Neural cell (in vitro differentiated cells): ENCODE measurements around the gene EIF2B4. TPM values are rescaled to one million over a fixed set of nuclear protein-coding genes. Genes with fewer than 3 reads are reported as not detected.

ENCODE experiments used
- H2AFZ ChIP-seq: fragments of 200-600, 300-800 bp; sonication (generic), shearing (Covaris generic); 2 replicates; pipeline ENCODE4 v1.6.0; 2014; ENCODE audit warnings: low read depth, mild to moderate bottlenecking, antibody characterized with exemption, low read length, moderate library complexity
- H3F3A ChIP-seq: fragments of 200-600 bp; shearing (Covaris generic); 2 replicates; pipeline ENCODE4 v1.6.1; 2016; ENCODE audit warnings: mild to moderate bottlenecking, moderate library complexity, mixed read lengths, antibody characterized with exemption, low read length; ENCODE audit not compliant: insufficient read depth, poor library complexity, severe bottlenecking
- H3K27ac ChIP-seq: fragments of 200-600, 300-800 bp; sonication (generic), shearing (Covaris generic); 2 replicates; pipeline ENCODE4 v1.5.1; 2014; ENCODE audit warnings: mild to moderate bottlenecking, low read length, moderate library complexity
- H3K27me3 ChIP-seq: fragments of 300-800, 200-600 bp; sonication (generic), shearing (Covaris generic); 2 replicates; pipeline ENCODE4 v1.6.0; 2014; ENCODE audit warnings: mild to moderate bottlenecking, low read depth, low read length, moderate library complexity; ENCODE audit not compliant: insufficient read depth
- H3K36me3 ChIP-seq: fragments of 300-800, 200-600 bp; sonication (generic), shearing (Covaris generic); 2 replicates; pipeline ENCODE4 v1.5.1; 2014; ENCODE audit warnings: mild to moderate bottlenecking, antibody characterized with exemption, low read length, moderate library complexity; ENCODE audit not compliant: insufficient read depth
- H3K4me2 ChIP-seq: fragments of 300-800, 200-600 bp; sonication (generic), shearing (Covaris generic); 2 replicates; pipeline ENCODE4 v1.6.0; 2014; ENCODE audit warnings: mild to moderate bottlenecking, low read length
- H3K4me3 ChIP-seq: fragments of 300-800, 200-600 bp; sonication (generic), shearing (Covaris generic); 2 replicates; pipeline ENCODE4 v1.5.1; 2014; ENCODE audit warnings: mild to moderate bottlenecking, low read length, moderate library complexity
- H3K79me2 ChIP-seq: fragments of 200-600 bp; shearing (Covaris generic); replicated peaks from 2 replicates; pipeline ENCODE4 v1.6.0; 2014; ENCODE audit warnings: mild to moderate bottlenecking, low read length, moderate library complexity; ENCODE audit not compliant: insufficient read depth
- H3K9ac ChIP-seq: fragments of 300-800, 200-600 bp; sonication (generic), shearing (Covaris generic); 2 replicates; pipeline ENCODE4 v1.6.1; 2016; ENCODE audit warnings: mild to moderate bottlenecking, low read length, mixed read lengths
- H3K9me2 ChIP-seq: fragments of 200-600 bp; shearing (Covaris generic); 2 replicates; pipeline ENCODE4 v1.6.1; 2016; ENCODE audit warnings: mild to moderate bottlenecking, low read length, mixed read lengths; ENCODE audit not compliant: insufficient read depth
- H3K9me3 ChIP-seq: fragments of 200-600, 300-800 bp; sonication (generic), shearing (Covaris generic); 2 replicates; pipeline ENCODE4 v1.6.1; 2016; ENCODE audit warnings: mild to moderate bottlenecking, mixed run types, low read length, moderate library complexity, mixed read lengths
- H4K20me1 ChIP-seq: fragments of 200-600 bp; shearing (Covaris generic); 2 replicates; pipeline ENCODE4 v1.6.1; 2016; ENCODE audit warnings: mild to moderate bottlenecking, mixed run types; ENCODE audit not compliant: insufficient read depth
- CTCF ChIP-seq: fragments of 450-650 bp; IDR thresholded peaks from 2 replicates; pipeline ENCODE4 v1.5.1; 2014; ENCODE audit warnings: antibody characterized with exemption, mild to moderate bottlenecking, moderate library complexity; ENCODE audit not compliant: poor library complexity, severe bottlenecking
- EP300 ChIP-seq: fragments of 450-650 bp; conservative IDR thresholded peaks from 2 replicates; pipeline ENCODE4 v1.6.1; 2014; ENCODE audit warnings: antibody characterized with exemption, mild to moderate bottlenecking, moderate library complexity; ENCODE audit not compliant: poor library complexity, severe bottlenecking
- EZH2 ChIP-seq: fragments of 200-600, 300-800 bp; shearing (Covaris generic), sonication (generic); IDR thresholded peaks from 2 replicates; pipeline ENCODE4 v1.6.1; 2014; ENCODE audit warnings: antibody characterized with exemption, low read length, borderline replicate concordance, mild to moderate bottlenecking; ENCODE audit not compliant: insufficient read depth, poor library complexity, severe bottlenecking
- MXI1 ChIP-seq: fragments of 450-650 bp; conservative IDR thresholded peaks from 2 replicates; pipeline ENCODE4 v1.6.1; 2014; ENCODE audit warnings: antibody characterized with exemption, mild to moderate bottlenecking; ENCODE audit not compliant: poor library complexity, severe bottlenecking
- POLR2AphosphoS5 ChIP-seq: IDR thresholded peaks from 2 replicates; pipeline ENCODE4 v1.6.1; 2012
- RAD21 ChIP-seq: fragments of 450-650 bp; conservative IDR thresholded peaks from 2 replicates; pipeline ENCODE4 v1.6.1; 2014; ENCODE audit warnings: antibody characterized with exemption, mild to moderate bottlenecking, moderate library complexity
- REST ChIP-seq: IDR thresholded peaks from 2 replicates; pipeline ENCODE4 v1.6.1; 2012; ENCODE audit warnings: borderline replicate concordance
- SMC3 ChIP-seq: fragments of 450-650 bp; conservative IDR thresholded peaks from 2 replicates; pipeline ENCODE4 v1.6.1; 2014; ENCODE audit warnings: antibody characterized with exemption, mild to moderate bottlenecking, moderate library complexity; ENCODE audit not compliant: poor library complexity
- TAF1 ChIP-seq: IDR thresholded peaks from 2 replicates; pipeline ENCODE4 v1.6.1; 2012; ENCODE audit warnings: low read depth
- polyA plus RNA-seq: library from polyadenylated mRNA; depleted of rRNA; stranded (reverse); fragments of >200 nt; gene quantifications from 2 replicates; pipeline ENCODE4 v1.2.3, GENCODE V29; 2014

The EIF2B4 gene
- polyA plus RNA-seq, 1 donor from 2014 or later, result 43.7 TPM

GRCh38 chr2:27369471-27370025 is 590 bp downstream of the EIF2B4 start:
- Histone ChIP-seq H3K9ac (peak overlapping the region; percentile 97), H3K36me3 (no peaks in the 10 kb centered on the region), H4K20me1 (no peaks in the 10 kb centered on the region), H3K27me3 (no peaks in the 10 kb centered on the region), H3F3A (no peaks in the 10 kb centered on the region), H3K9me2 (no peaks in the 10 kb centered on the region), H3K79me2 (peaks cover 29% of the 10 kb centered on the region), H2AFZ (peak overlapping the region; percentile 67), H3K9me3 (no peaks in the 10 kb centered on the region), H3K27ac (peak overlapping the region; percentile 86), H3K4me3 (peak overlapping the region; percentile 93), H3K4me2 (peak overlapping the region; percentile 97)
- TF ChIP-seq CTCF, result no peak
- TF ChIP-seq TAF1, result peak; percentile 3

- Histone ChIP-seq H3K4me2 (no peak overlapping the region), H3K9me3 (no peaks in the 10 kb centered on the region), H3K36me3 (no peaks in the 10 kb centered on the region), H3K9me2 (no peaks in the 10 kb centered on the region), H3F3A (no peaks in the 10 kb centered on the region), H3K27ac (no peak overlapping the region), H3K79me2 (peaks cover 9% of the 10 kb centered on the region), H2AFZ (no peak overlapping the region), H3K27me3 (no peaks in the 10 kb centered on the region), H3K4me3 (no peak overlapping the region), H4K20me1 (no peaks in the 10 kb centered on the region), H3K9ac (no peak overlapping the region)
- TF ChIP-seq REST (no peak), EZH2 (no peak), RAD21 (no peak), EP300 (no peak), SMC3 (no peak), POLR2AphosphoS5 (no peak), MXI1 (no peak), CTCF (no peak), TAF1 (no peak)
Measured at GRCh38 chr2:27363933-27364332, 6.2 kb downstream of the EIF2B4 start.
